OCI-LY7 (cell line): ENCODE results near the gene ZNF438. TPM values are rescaled to one million over a fixed set of nuclear protein-coding genes. Genes with fewer than 3 reads are reported as not detected.

ENCODE experiments used
- BruUV-seq: library from RNA; stranded (reverse); fragments of 400-500 nt; replicated peaks from 2 replicates; lab custom pipeline; 2021; lab: Mats Ljungman, UMichigan
- CTCF ChIA-PET: fragments of 300-600 bp; sonication (Branson Sonifier 250); formaldehyde crosslinking; loops from one replicate; lab custom pipeline; 2022; ENCODE audit warnings: antibody characterized with exemption; ENCODE audit not compliant: unreplicated experiment; lab: Charles Lee
- POLR2A ChIA-PET: fragments of 300-600 bp; sonication (Branson Sonifier 250); formaldehyde crosslinking; loops from one replicate; lab custom pipeline; 2022; ENCODE audit warnings: antibody characterized with exemption; lab: Charles Lee
- DNase-seq: peaks from one replicate; pipeline ENCODE4 v3.0.0-alpha.2; 2015; ENCODE audit warnings: low spot score
- H2AFZ ChIP-seq: fragments of 200-600 bp; sonication (generic), shearing (Covaris generic); 2 replicates; pipeline ENCODE4 v1.6.1; 2014; ENCODE audit warnings: mild to moderate bottlenecking, antibody characterized with exemption, low read length, moderate library complexity
- H3K27ac ChIP-seq: fragments of 200-600 bp; sonication (generic); 2 replicates; pipeline ENCODE4 v1.5.1; 2014; ENCODE audit warnings: mixed run types, low read depth, mild to moderate bottlenecking, moderate library complexity, low read length, inconsistent platforms; ENCODE audit not compliant: poor library complexity, severe bottlenecking
- H3K36me3 ChIP-seq: fragments of 200-600 bp; sonication (generic); 2 replicates; pipeline ENCODE4 v1.6.1; 2014; ENCODE audit warnings: mild to moderate bottlenecking, antibody characterized with exemption, low read length, moderate library complexity, mixed read lengths; ENCODE audit not compliant: insufficient read depth
- H3K4me1 ChIP-seq: fragments of 200-600 bp; sonication (generic); 2 replicates; pipeline ENCODE4 v1.5.1; 2014; ENCODE audit warnings: mild to moderate bottlenecking, low read length; ENCODE audit not compliant: insufficient read depth, poor library complexity, severe bottlenecking
- H3K4me2 ChIP-seq: fragments of 200-600 bp; sonication (generic); 2 replicates; pipeline ENCODE4 v1.6.1; 2014; ENCODE audit warnings: mild to moderate bottlenecking, low read length
- H3K4me3 ChIP-seq: fragments of 200-600 bp; sonication (generic); 2 replicates; pipeline ENCODE4 v1.5.1; 2014; ENCODE audit warnings: mild to moderate bottlenecking, low read depth, low read length; ENCODE audit not compliant: poor library complexity, severe bottlenecking
- H3K79me2 ChIP-seq: fragments of 200-600 bp; sonication (generic); 2 replicates; pipeline ENCODE4 v1.6.1; 2016; ENCODE audit warnings: low read depth, mild to moderate bottlenecking, low read length, moderate library complexity, mixed read lengths; ENCODE audit not compliant: insufficient read depth
- H3K9me2 ChIP-seq: fragments of 200-600 bp; sonication (generic); 2 replicates; pipeline ENCODE4 v1.6.1; 2016; ENCODE audit warnings: mild to moderate bottlenecking, low read length, mixed read lengths; ENCODE audit not compliant: insufficient read depth
- H3K9me3 ChIP-seq: fragments of 200-600 bp; sonication (generic); 2 replicates; pipeline ENCODE4 v1.6.1; 2014; ENCODE audit warnings: mild to moderate bottlenecking, mixed run types, low read length, mixed read lengths
- H4K20me1 ChIP-seq: fragments of 200-600 bp; sonication (generic); 2 replicates; pipeline ENCODE4 v1.6.1; 2014; ENCODE audit warnings: mild to moderate bottlenecking, antibody characterized with exemption, low read length, moderate library complexity, mixed read lengths; ENCODE audit not compliant: insufficient read depth
- CTCF ChIP-seq: fragments of 200-600 bp; sonication (generic); conservative IDR thresholded peaks from 2 replicates; pipeline ENCODE4 v1.5.1; 2014; ENCODE audit warnings: mild to moderate bottlenecking, antibody characterized with exemption, low read length, moderate library complexity, mixed read lengths
- EZH2phosphoT487 ChIP-seq: fragments of 200-600 bp; sonication (generic); IDR thresholded peaks from 2 replicates; pipeline ENCODE4 v1.6.1; 2018; ENCODE audit warnings: low read depth, borderline replicate concordance, mild to moderate bottlenecking, mixed run types, antibody characterized with exemption, low read length, moderate library complexity, mixed read lengths
- intact Hi-C: fragments of 100-400 bp; cut with micrococcal nuclease; formaldehyde crosslinking; loops from one replicate; pipeline ENCODE4 v1.10.0; 2022; ENCODE audit not compliant: unreplicated experiment
- total RNA-seq, 2 experiments: library from RNA; depleted of rRNA in 1 of 2; stranded (reverse); fragments of >200 nt in 1 of 2; shearing (Covaris generic) in 1 of 2; gene quantifications; 2 replicates each; pipeline ENCODE4 v1.2.3, GENCODE V29; 2014 to 2022

ZNF438 gene
- total RNA-seq, 2 experiments from 2014 or later, result 2.0 to 2.5 TPM

DNA sequence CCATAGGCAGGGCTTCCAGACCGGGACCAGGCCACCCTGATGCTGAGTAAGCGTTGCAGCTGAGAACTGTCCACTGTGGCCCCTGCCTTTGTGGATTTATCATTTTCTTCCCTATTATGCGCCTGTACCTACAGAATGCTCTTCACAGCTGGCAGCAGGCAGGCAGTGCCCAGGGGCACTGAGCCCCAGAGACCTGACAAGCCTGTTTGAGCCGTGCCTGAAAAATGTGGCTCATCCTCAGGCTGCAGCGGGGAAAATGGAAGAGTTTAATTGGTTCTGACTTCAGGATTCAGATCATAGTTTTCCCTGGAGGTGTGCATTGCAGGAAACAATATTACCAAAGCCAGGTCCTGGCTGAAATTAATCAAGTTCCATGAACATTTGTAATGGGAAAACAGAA, 200.2 kb downstream of the ZNF438 start:
- DNase-seq, result no peak
- H3K36me3 ChIP-seq, result no peaks in the 10 kb centered on the region
- no peak overlapping the region for H3K4me2 ChIP-seq
- no peak overlapping the region for H3K4me3 ChIP-seq
- no peak overlapping the region for H3K27ac ChIP-seq
- H3K4me1 ChIP-seq, result no peaks in the 10 kb centered on the region
- no peaks in the 10 kb centered on the region for H4K20me1 ChIP-seq
- CTCF ChIA-PET, result no interaction called here
- no peaks in the 10 kb centered on the region for H3K9me2 ChIP-seq
- intact Hi-C loops, result no loop called here
- POLR2A ChIA-PET, result interaction anchor here (0.7 kb wide), 1 partner anchor 44 kb away, joined by 3 read pairs; no protein-coding TSS in a partner anchor
- TF ChIP-seq EZH2phosphoT487 (no peak), CTCF (no peak)
- H3K79me2 ChIP-seq, result no peaks in the 10 kb centered on the region
- H3K9me3 ChIP-seq, result no peaks in the 10 kb centered on the region
- H2AFZ ChIP-seq, result no peak overlapping the region
- BruUV-seq, result no TSS peak

GRCh38 chr10:30830315-30831230, 201.1 kb downstream of the ZNF438 start:
- H3K4me3 ChIP-seq, result no peak overlapping the region
- H3K36me3 ChIP-seq, result no peaks in the 10 kb centered on the region
- H3K9me3 ChIP-seq, result no peaks in the 10 kb centered on the region
- no peak for DNase-seq
- H3K4me2 ChIP-seq, result no peak overlapping the region
- POLR2A ChIA-PET, result interaction anchor here (0.6 kb wide), 1 partner anchor 573 kb away, joined by 4 read pairs; no protein-coding TSS in a partner anchor
- H4K20me1 ChIP-seq, result no peaks in the 10 kb centered on the region
- CTCF ChIA-PET, result no interaction called here
- H3K79me2 ChIP-seq, result no peaks in the 10 kb centered on the region
- TF ChIP-seq CTCF (no peak), EZH2phosphoT487 (no peak)
- no peak overlapping the region for H3K27ac ChIP-seq
- intact Hi-C loops, result no loop called here
- BruUV-seq, result no TSS peak
- no peak overlapping the region for H2AFZ ChIP-seq
- no peaks in the 10 kb centered on the region for H3K9me2 ChIP-seq
- no peaks in the 10 kb centered on the region for H3K4me1 ChIP-seq

DNA sequence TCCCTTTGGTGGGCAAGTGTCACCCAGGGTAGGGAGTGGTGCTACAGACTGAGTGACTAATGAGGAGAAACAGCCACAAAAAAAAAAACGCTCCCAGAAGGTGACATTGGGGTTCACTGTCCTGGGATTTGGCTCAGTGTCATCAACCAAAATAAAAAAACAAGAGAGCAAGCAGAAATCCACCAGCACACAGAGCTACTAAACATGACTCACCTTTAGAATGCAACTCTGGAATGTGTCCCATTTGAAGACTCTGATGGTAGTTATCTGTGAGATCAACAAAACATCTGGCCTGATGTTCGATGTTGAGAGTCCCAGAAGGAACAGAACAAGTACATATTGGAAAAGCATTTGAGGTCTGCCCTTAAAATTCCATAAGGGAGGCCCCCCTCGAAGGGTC, 201.8 kb downstream of the ZNF438 start:
- ChIA-PET CTCF (no interaction called here), POLR2A (no interaction called here)
- intact Hi-C loops, result no loop called here
- no peak for TF ChIP-seq EZH2phosphoT487
- no peak for TF ChIP-seq CTCF
- H3K36me3 ChIP-seq, result no peaks in the 10 kb centered on the region
- no peak for DNase-seq
- H3K4me3 ChIP-seq, result no peak overlapping the region
- H4K20me1 ChIP-seq, result no peaks in the 10 kb centered on the region
- no peak overlapping the region for H3K27ac ChIP-seq
- H2AFZ ChIP-seq, result no peak overlapping the region
- no peak overlapping the region for H3K4me2 ChIP-seq
- H3K79me2 ChIP-seq, result no peaks in the 10 kb centered on the region
- H3K4me1 ChIP-seq, result no peaks in the 10 kb centered on the region
- no peaks in the 10 kb centered on the region for H3K9me2 ChIP-seq
- BruUV-seq, result no TSS peak
- H3K9me3 ChIP-seq, result no peaks in the 10 kb centered on the region
